ELF-1 (cell line): ENCODE data around the gene SERPINB2.

Experiments used
- DNase-seq: peaks from one replicate; pipeline ENCODE4 v3.0.0-alpha.2; 2016; ENCODE audit warnings: low read depth, low spot score

SERPINB2 gene, protein sequence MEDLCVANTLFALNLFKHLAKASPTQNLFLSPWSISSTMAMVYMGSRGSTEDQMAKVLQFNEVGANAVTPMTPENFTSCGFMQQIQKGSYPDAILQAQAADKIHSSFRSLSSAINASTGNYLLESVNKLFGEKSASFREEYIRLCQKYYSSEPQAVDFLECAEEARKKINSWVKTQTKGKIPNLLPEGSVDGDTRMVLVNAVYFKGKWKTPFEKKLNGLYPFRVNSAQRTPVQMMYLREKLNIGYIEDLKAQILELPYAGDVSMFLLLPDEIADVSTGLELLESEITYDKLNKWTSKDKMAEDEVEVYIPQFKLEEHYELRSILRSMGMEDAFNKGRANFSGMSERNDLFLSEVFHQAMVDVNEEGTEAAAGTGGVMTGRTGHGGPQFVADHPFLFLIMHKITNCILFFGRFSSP

GRCh38 chr18:63887424-63887823, at the start of gene SERPINB2:
SERPINB2 (plus strand) TSS chr18:63887705; CDS start chr18:63891445, 3,740 bp downstream.
- no peak for DNase-seq

- no peak for DNase-seq
Measured at GRCh38 chr18:63843008-63843407, 44.5 kb upstream of the SERPINB2 start.

DNA sequence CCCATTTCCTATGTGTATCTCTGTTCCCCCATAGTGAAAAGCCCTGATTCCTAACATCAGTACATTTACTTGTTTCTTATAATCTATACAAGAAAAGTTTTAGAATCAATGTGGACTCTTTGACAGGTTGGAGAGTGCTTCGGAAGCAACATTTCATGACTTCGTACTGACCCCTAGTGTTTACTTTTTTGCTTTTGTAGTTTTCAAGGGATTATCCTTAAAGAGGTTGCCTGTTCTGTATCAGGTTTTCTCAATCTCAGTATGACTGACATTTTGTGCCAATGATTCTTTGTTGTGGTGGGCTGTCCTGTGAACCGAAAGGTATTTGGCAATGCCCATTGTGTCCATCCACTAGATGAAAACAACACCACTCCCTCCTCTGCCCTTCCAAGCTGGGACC, 43.3 kb upstream of the SERPINB2 start:
- peak; percentile 5 for DNase-seq

DNA sequence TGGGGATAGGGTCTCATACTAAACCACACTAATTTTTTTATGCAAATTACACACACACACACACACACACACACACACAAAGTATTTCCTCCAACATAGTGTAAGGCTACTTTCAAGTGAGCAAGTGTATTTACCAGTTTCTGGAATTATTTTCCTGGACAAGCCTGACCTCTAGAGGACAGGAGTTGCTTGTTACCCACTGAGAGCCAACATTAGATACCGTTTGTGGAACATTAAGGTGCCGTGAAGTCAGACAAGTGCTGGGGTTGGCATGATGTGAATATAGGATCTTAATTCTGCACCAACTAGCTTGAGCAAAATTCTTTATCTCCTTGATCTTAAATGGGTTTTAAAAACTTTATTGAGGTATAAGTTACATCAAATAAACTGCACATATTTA, 39.3 kb upstream of the SERPINB2 start:
- DNase-seq, result no peak

DNA sequence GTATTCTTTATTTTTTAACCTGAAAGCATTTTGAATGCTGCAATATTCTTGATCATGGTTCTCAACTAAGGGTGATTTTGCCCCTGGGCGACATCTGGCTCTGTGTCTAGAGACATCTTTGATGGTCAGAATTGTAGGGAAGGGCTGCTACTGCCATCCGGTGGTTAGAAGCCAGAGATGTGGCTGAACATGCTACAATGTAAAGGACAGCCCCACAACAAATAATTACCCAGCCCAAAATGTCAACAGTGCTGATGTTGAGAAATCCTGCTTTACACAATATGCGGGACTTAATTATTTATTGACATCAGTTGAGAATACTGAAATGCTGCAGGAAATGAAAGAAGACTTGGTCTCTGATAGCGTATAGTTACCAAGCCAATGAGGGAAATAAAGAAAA, 37.5 kb upstream of the SERPINB2 start:
- DNase-seq, result peak; percentile 43

DNA sequence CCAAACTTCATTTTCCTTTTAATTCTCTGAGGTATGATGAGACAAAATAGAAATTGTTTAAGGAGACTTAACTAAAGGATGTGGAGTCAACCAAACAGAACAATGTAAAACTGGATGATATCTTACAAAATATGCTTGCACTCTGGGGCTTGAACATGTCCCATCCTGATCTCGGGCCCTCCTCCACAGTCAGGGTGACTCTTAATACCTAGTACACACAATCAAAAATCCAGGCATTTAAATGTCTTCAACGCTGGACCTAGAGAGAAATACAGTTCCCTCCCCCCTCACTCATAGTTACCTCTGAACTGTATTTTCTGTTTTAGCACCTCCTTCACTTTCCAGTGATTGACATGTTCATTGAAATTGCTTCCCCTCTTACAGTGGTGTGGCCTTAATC, 36.9 kb upstream of the SERPINB2 start:
- no peak for DNase-seq

- no peak for DNase-seq
Measured at GRCh38 chr18:63858456-63858855, 29.0 kb upstream of the SERPINB2 start.

- DNase-seq, result no peak
Measured at GRCh38 chr18:63859781-63860475, 27.6 kb upstream of the SERPINB2 start.

DNA sequence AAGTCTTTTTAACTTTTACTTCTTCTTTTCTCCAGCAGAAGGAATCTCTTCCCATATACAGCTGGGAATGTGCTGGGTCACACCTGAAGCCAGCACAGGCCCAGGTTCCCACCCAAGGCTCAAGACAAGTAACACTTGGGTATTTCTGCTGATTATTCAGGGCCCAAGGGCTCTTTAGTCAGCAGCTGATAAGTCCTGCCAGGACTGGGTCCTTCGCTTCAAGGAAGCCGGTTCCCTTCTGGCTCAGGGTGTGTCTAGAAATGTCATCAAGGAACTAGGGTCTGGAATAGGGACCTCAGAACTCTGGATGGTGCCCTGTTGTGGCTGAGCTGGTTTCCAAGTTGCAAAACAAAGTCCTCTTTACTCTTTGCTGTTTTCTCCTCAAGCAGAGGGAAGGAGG, 27.0 kb upstream of the SERPINB2 start:
- DNase-seq, result no peak

DNA sequence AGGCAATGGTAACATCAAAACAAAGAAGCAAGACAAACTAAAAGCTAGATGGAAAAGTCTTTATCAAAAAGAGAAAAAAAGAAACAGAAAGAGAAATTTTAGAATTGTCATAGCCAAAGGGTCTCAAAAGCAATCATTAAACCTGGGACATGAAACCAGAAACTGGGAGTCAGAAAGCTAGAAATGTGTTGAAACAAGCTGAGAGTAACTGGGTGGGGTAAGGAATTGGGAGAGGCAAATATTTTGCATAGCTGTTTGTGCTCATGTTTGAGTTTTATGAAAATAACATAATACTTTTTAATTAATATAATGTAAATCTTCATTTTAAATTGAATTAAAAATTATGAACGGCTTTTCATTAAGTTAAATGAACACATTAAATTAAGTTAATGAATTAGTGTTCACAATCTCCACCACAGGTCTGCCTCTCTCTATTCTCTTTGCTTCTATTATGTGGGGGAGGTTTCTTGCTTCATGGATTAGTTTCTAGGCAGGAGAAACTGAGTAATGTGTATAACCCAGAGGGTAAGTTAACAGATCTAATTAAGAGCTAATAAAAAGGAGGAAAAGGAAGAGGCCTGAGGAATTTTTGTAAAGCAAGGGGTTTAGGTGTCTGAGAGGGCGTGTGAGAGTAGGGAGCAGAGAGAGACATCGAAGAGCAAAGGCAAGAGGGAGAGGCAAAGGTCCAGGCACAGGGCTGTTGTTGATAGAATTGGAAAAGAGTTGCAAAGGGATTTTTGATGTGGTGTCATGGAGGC, 20.0 kb upstream of the SERPINB2 start:
- no peak for DNase-seq

DNA sequence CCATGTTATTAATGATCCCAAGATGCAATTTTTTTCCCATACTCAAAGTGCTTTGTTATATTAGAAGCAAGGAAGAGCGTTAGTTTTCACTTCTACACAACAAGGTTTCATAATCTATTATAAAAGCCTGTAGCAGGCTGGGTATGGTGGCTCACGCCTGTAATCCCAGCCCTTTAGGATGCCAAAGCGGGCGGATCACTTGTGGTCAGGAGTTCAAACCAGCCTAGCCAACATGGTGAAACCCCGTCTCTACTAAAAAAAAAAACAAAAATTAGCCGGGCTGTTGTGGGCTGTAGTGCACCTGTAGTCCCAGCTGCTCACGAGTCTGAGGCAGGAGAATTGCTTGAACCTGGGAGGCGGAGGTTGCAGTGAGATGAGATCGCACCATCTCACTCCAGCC, 19.0 kb upstream of the SERPINB2 start:
- DNase-seq, result no peak

DNA sequence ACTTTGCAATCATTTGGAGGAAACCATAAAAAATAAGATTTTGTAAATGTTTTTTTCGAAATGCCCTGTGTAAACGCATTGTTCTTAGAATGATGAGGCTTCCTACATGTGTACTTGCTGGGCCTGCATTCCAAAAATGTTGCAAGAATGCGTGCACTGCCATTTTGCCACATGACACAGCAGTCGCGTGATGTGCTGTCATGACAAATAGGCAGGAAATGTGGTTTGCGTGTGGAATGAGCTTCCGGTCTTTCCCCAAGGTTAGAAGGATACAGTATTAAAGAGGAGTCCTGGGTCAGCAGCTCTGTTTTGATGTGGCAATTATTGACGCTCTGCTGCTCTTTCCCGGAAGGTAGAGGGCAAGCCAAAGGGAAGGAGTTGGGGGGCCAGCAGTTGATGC, 18.1 kb upstream of the SERPINB2 start:
- DNase-seq, result no peak

GRCh38 chr18:63869851-63870250, 17.7 kb upstream of the SERPINB2 start:
- DNase-seq, result no peak

- no peak for DNase-seq
Measured at GRCh38 chr18:63871836-63872235, 15.7 kb upstream of the SERPINB2 start.

DNA sequence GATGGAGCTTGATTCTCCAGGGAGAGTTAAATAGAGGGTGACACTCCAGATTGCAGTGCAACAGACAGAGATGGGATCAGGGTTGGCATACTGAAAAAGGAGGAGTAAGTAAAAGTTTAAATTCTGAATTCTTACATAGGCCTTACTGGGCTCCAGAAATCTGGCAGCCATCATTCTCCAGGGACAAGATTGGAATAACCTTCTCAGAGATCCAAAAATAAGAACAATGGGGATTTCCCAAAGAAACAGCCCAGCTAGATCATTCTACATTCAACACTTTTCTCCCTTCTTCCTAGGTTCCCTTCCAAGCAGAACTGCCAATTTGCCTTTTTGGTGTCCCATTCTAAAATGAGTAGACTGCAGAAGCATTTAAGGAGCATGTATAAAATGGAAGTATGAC, 14.9 kb upstream of the SERPINB2 start:
- DNase-seq, result no peak

DNA sequence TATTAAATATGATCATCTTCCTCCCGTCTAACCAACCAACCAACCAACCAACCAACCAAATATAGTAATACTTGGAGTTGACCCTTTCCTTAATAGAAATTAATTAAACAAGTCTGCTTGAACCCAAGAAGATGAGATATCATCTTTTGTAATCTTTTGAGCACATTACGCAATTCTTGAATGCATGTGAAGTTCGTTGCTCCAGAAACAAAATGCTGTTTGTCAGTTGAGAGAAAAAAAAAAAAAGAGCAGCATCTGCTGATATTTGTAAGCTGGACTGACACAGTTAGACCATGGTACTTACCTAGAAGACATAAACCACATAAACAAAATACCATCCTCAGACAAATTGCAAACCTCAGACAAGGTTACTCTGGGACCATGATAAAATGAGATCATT, 9.2 kb upstream of the SERPINB2 start:
- no peak for DNase-seq

DNA sequence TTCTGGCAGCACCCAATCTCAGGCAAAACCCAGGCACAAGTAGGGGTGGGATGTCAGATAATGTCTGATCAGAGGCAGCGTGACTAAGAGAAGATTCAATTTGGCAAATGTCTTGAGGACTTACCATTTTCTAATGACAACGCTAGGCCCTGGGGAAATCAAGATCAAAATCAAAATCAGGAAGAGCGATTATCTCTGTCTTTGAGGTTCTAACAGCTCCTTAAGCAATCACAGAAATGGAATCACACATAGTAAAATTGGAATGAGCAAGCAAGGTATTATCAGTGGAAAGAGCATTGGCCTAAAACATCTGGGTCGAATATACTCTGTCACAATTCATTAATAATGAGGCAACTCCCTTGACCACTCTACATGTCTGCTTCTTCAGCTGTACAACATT, 8.6 kb upstream of the SERPINB2 start:
- no peak for DNase-seq

DNA sequence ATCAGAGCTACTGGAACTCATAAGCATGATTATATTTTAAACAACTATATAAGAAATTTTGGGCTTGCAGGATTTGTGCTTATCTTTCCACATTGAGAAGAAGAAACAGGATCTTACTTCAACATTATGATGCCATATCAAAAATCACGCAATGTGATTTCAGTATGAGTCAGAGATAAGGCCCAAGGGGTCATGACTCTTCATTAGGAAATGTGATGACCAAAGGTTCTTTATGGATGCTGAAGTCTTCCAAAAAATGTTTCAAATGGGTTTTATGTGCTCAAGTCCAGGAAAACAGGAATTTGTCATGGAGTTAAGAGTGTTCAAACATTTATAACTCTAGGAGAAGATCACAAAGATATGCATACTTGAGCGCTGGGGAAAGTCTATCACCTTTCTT, 7.8 kb upstream of the SERPINB2 start:
- DNase-seq, result no peak

GRCh38 chr18:63881851-63882250, 5.7 kb upstream of the SERPINB2 start:
- DNase-seq, result no peak

DNA sequence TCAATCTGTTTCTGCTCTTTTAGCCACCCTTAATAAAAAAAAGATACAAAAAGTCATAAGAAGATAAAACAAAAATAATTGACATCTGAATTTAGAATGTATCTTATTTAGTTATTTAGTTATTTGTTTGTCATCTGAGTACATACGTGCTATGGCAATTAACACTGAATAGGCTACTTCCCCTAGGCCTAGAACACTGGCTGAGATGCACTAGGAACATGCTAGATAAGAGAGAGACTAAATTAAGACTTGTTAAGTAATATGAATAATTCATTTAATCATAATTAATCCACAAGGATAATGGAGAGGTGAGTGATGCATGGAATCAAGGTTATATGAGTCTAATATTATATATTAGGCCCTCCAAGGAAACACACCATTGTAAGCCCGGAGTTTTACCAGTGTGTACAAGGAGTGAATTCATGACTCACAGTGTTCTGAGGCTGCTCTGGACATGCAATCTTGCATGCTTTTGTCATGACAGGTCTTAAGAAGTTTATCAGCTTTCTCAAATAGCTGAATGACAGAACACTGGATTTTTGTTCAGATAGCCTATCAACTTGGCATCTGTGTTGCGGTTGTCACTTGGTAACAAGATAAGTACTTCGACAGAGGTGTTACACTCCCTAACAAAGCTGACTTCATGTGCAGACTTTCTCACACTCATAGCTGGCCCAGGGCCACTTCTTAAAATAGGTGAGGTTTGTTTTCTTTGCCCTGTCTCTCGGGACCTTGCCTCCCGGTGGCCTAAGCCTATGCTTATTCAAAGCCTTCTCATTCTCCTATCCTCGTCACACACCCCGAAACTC, 5.0 kb upstream of the SERPINB2 start:
- peak; percentile 8 for DNase-seq

GRCh38 chr18:63883617-63884016, 3.9 kb upstream of the SERPINB2 start:
- DNase-seq, result no peak
